ENCODE results near the gene RSU1.

The RSU1 gene

GRCh38 chr10:16698461-16698860 lies 118.8 kb downstream of the RSU1 start:
- no peaks in the 10 kb centered on the region for H4K20me1 ChIP-seq (ENCODE audit: insufficient read depth, low read length)
- H3K27me3 ChIP-seq (ENCODE audit: insufficient read depth, low read length, poor library complexity) = no peaks in the 10 kb centered on the region
- no peaks in the 10 kb centered on the region for H3K4me1 ChIP-seq (ENCODE audit: insufficient read depth, low read length)
- ATAC-seq (ENCODE audit: insufficient read depth, low read depth) (no peak), DNase-seq (no peak)
- H3K4me2 ChIP-seq (ENCODE audit: insufficient read depth, low read length) = no peak overlapping the region
- H3K4me3 ChIP-seq (ENCODE audit: low read depth in 1 of 2, low read length in 2 of 2) = no peak overlapping the region
- H3K9me3 ChIP-seq (ENCODE audit: insufficient read depth, low read length, severe bottlenecking) = no peaks in the 10 kb centered on the region
- H2AFZ ChIP-seq (ENCODE audit: low read depth, low read length) = no peak overlapping the region
- TF ChIP-seq CTCF (IDR thresholded peaks at IDR 0.05; ENCODE audit: borderline replicate concordance, extremely low read depth, low read length, poor library complexity, severe bottlenecking) (no peak), EZH2 (IDR thresholded peaks at IDR 0.05; ENCODE audit: borderline replicate concordance, low read depth, low read length, severe bottlenecking) (no peak)
- H3K9ac ChIP-seq (ENCODE audit: low read depth, low read length) = no peak overlapping the region
- no peaks in the 10 kb centered on the region for H3K79me2 ChIP-seq (ENCODE audit: insufficient read depth, low read length)
- no peak overlapping the region for H3K27ac ChIP-seq (ENCODE audit: low read length)
- H3K36me3 ChIP-seq (ENCODE audit: insufficient read depth, low read length) = no peaks in the 10 kb centered on the region

DNA sequence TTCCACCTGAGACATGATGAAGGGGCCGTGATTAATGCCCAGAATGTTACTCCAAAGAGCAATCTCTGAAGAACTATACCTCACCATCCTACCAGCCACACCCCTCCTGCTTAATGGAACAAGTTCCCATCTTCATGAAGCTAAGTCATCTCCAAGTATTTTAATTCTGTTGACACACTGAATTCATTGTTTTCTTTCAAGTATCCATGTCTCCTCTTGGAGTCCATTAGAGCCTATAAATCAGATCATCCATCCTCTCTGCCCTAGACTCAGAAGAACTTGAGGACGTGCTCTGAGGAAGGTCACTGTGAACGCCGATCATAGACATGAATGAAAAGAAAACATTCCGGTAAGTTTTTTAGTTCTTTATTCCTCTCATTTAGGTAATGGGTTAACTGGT lies 126.8 kb downstream of the RSU1 start:
- Histone ChIP-seq H3K36me3 (ENCODE audit: insufficient read depth, low read length) (no peaks in the 10 kb centered on the region), H4K20me1 (ENCODE audit: insufficient read depth, low read length) (no peaks in the 10 kb centered on the region), H3K27me3 (ENCODE audit: insufficient read depth, low read length, poor library complexity) (no peaks in the 10 kb centered on the region), H3K79me2 (ENCODE audit: insufficient read depth, low read length) (no peaks in the 10 kb centered on the region), H3K4me1 (ENCODE audit: insufficient read depth, low read length) (no peaks in the 10 kb centered on the region), H3K9ac (ENCODE audit: low read depth, low read length) (no peak overlapping the region), H3K4me3 (ENCODE audit: low read depth in 1 of 2, low read length in 2 of 2) (no peak overlapping the region), H3K9me3 (ENCODE audit: insufficient read depth, low read length, severe bottlenecking) (no peaks in the 10 kb centered on the region), H3K27ac (ENCODE audit: low read length) (no peak overlapping the region), H3K4me2 (ENCODE audit: insufficient read depth, low read length) (no peak overlapping the region), H2AFZ (ENCODE audit: low read depth, low read length) (no peak overlapping the region)
- DNase-seq = no peak
- TF ChIP-seq CTCF (IDR thresholded peaks at IDR 0.05; ENCODE audit: borderline replicate concordance, extremely low read depth, low read length, poor library complexity, severe bottlenecking) (no peak), EZH2 (IDR thresholded peaks at IDR 0.05; ENCODE audit: borderline replicate concordance, low read depth, low read length, severe bottlenecking) (no peak)
- ATAC-seq (ENCODE audit: insufficient read depth, low read depth) = no peak

- H3K4me3 ChIP-seq (ENCODE audit: low read depth in 1 of 2, low read length in 2 of 2) = no peak overlapping the region
- H3K4me2 ChIP-seq (ENCODE audit: insufficient read depth, low read length) = no peak overlapping the region
- no peaks in the 10 kb centered on the region for H3K36me3 ChIP-seq (ENCODE audit: insufficient read depth, low read length)
- ATAC-seq (ENCODE audit: insufficient read depth, low read depth) = no peak
- no peak overlapping the region for H3K27ac ChIP-seq (ENCODE audit: low read length)
- H2AFZ ChIP-seq (ENCODE audit: low read depth, low read length) = no peak overlapping the region
- TF ChIP-seq CTCF (IDR thresholded peaks at IDR 0.05; ENCODE audit: borderline replicate concordance, extremely low read depth, low read length, poor library complexity, severe bottlenecking) (no peak), EZH2 (IDR thresholded peaks at IDR 0.05; ENCODE audit: borderline replicate concordance, low read depth, low read length, severe bottlenecking) (no peak)
- no peaks in the 10 kb centered on the region for H4K20me1 ChIP-seq (ENCODE audit: insufficient read depth, low read length)
- no peaks in the 10 kb centered on the region for H3K27me3 ChIP-seq (ENCODE audit: insufficient read depth, low read length, poor library complexity)
- no peaks in the 10 kb centered on the region for H3K9me3 ChIP-seq (ENCODE audit: insufficient read depth, low read length, severe bottlenecking)
- DNase-seq = no peak
- no peaks in the 10 kb centered on the region for H3K4me1 ChIP-seq (ENCODE audit: insufficient read depth, low read length)
- no peaks in the 10 kb centered on the region for H3K79me2 ChIP-seq (ENCODE audit: insufficient read depth, low read length)
- H3K9ac ChIP-seq (ENCODE audit: low read depth, low read length) = no peak overlapping the region
Measured at GRCh38 chr10:16689696-16690095, 127.5 kb downstream of the RSU1 start.

DNA sequence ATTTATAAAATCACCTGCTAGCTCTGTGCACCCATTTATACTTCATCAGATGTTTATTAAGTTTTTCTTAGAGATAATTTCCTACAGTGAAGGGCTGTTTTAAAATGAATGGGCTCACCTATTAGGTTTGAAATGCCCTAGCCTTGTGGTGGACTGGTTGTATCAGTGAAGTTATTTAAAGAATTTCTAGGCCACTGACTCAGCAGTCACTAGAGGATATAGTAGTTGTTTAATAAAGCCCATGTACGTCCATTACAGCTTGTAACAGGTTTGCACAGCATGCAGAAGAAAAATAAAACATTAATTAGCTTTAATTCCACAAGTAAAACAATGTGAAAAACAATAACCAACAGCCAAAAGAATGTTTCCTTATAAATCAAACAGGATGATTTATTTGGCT lies 128.0 kb downstream of the RSU1 start:
- Histone ChIP-seq H3K4me2 (ENCODE audit: insufficient read depth, low read length) (no peak overlapping the region), H3K27me3 (ENCODE audit: insufficient read depth, low read length, poor library complexity) (no peaks in the 10 kb centered on the region), H3K9me3 (ENCODE audit: insufficient read depth, low read length, severe bottlenecking) (no peaks in the 10 kb centered on the region), H3K4me3 (ENCODE audit: low read depth in 1 of 2, low read length in 2 of 2) (no peak overlapping the region), H2AFZ (ENCODE audit: low read depth, low read length) (no peak overlapping the region), H3K79me2 (ENCODE audit: insufficient read depth, low read length) (no peaks in the 10 kb centered on the region), H3K27ac (ENCODE audit: low read length) (no peak overlapping the region), H4K20me1 (ENCODE audit: insufficient read depth, low read length) (no peaks in the 10 kb centered on the region), H3K4me1 (ENCODE audit: insufficient read depth, low read length) (no peaks in the 10 kb centered on the region), H3K36me3 (ENCODE audit: insufficient read depth, low read length) (no peaks in the 10 kb centered on the region), H3K9ac (ENCODE audit: low read depth, low read length) (no peak overlapping the region)
- no peak for DNase-seq
- no peak for ATAC-seq (ENCODE audit: insufficient read depth, low read depth)
- TF ChIP-seq CTCF (IDR thresholded peaks at IDR 0.05; ENCODE audit: borderline replicate concordance, extremely low read depth, low read length, poor library complexity, severe bottlenecking) = no peak
- no peak for TF ChIP-seq EZH2 (IDR thresholded peaks at IDR 0.05; ENCODE audit: borderline replicate concordance, low read depth, low read length, severe bottlenecking)
